SU-DHL-6 (cell line): ENCODE results near the gene NDUFA6.

Experiments
- H2AFZ ChIP-seq: fragments of 200-600 bp; sonication (generic); 2 replicates; pipeline ENCODE4 v1.6.1; 2014; ENCODE audit warnings: low read depth, mild to moderate bottlenecking, moderate library complexity, mixed read lengths, antibody characterized with exemption, low read length; ENCODE audit not compliant: severe bottlenecking
- H3F3A ChIP-seq: fragments of 200-600 bp; shearing (Covaris generic); 2 replicates; pipeline ENCODE4 v1.6.0; 2016; ENCODE audit warnings: antibody characterized with exemption, mild to moderate bottlenecking; ENCODE audit not compliant: insufficient read depth
- H3K27ac ChIP-seq: fragments of 200-600 bp; sonication (generic); 2 replicates; pipeline ENCODE4 v1.5.1; 2016; ENCODE audit warnings: low read depth, mild to moderate bottlenecking, low read length, moderate library complexity, mixed read lengths
- H3K27me3 ChIP-seq: fragments of 200-600 bp; sonication (generic), shearing (Covaris generic); 2 replicates; pipeline ENCODE4 v1.6.0; 2014; ENCODE audit warnings: mild to moderate bottlenecking, low read length
- H3K36me3 ChIP-seq: fragments of 200-600 bp; sonication (generic); 2 replicates; pipeline ENCODE4 v1.6.1; 2014; ENCODE audit warnings: mild to moderate bottlenecking, low read length, mixed read lengths
- H3K4me2 ChIP-seq: fragments of 300-600, 200-600 bp; shearing (Covaris generic), sonication (generic); 2 replicates; pipeline ENCODE4 v1.6.0; 2014; ENCODE audit warnings: low read length, low read depth, mild to moderate bottlenecking; ENCODE audit not compliant: poor library complexity, severe bottlenecking
- H3K4me3 ChIP-seq: fragments of 200-600 bp; sonication (generic); 2 replicates; pipeline ENCODE4 v1.5.1; 2014; ENCODE audit warnings: antibody characterized with exemption, low read length, mild to moderate bottlenecking, mixed read lengths; ENCODE audit not compliant: insufficient read depth, poor library complexity, severe bottlenecking
- H3K79me2 ChIP-seq: fragments of 200-600 bp; sonication (generic); 2 replicates; pipeline ENCODE4 v1.6.1; 2014; ENCODE audit warnings: mild to moderate bottlenecking, low read length, moderate library complexity; ENCODE audit not compliant: insufficient read depth
- H3K9ac ChIP-seq: fragments of 200-600 bp; sonication (generic); 2 replicates; pipeline ENCODE4 v1.7.0; 2014; ENCODE audit warnings: mild to moderate bottlenecking, low read length
- H3K9me2 ChIP-seq: fragments of 200-600 bp; sonication (generic); replicated peaks from 2 replicates; pipeline ENCODE4 v1.6.1; 2014; ENCODE audit warnings: low read length; ENCODE audit not compliant: insufficient read depth
- H3K9me3 ChIP-seq: fragments of 200-600 bp; sonication (generic); 2 replicates; pipeline ENCODE4 v1.6.1; 2014; ENCODE audit warnings: low read length, mixed read lengths; ENCODE audit not compliant: insufficient read depth
- H4K20me1 ChIP-seq: fragments of 200-600 bp; sonication (generic); 2 replicates; pipeline ENCODE4 v1.6.1; 2014; ENCODE audit warnings: low read depth, mild to moderate bottlenecking, antibody characterized with exemption, low read length, moderate library complexity, mixed read lengths
- CTCF ChIP-seq: fragments of 200-600 bp; sonication (generic); IDR thresholded peaks from one replicate; pipeline ENCODE4 v1.5.1; 2017; ENCODE audit warnings: antibody characterized with exemption, mild to moderate bottlenecking, low read length, moderate library complexity; ENCODE audit not compliant: insufficient read depth, poor library complexity, severe bottlenecking
- EZH2phosphoT487 ChIP-seq: fragments of 200-600 bp; sonication (generic), shearing (Covaris generic); conservative IDR thresholded peaks from 2 replicates; pipeline ENCODE4 v1.6.1; 2018; ENCODE audit warnings: mild to moderate bottlenecking, antibody characterized with exemption, low read length, moderate library complexity, mixed read lengths

Gene NDUFA6

GRCh38 chr22:42052765-42053164 is 37.8 kb downstream of the NDUFA6 start:
- Histone ChIP-seq H2AFZ (no peak overlapping the region), H3K9me3 (peaks cover 10% of the 10 kb centered on the region; the same call in 1 of the 2 replicates), H3K36me3 (peaks cover 7% of the 10 kb centered on the region), H3K27me3 (no peaks in the 10 kb centered on the region), H3K4me3 (no peak overlapping the region), H3F3A (no peaks in the 10 kb centered on the region), H3K79me2 (no peaks in the 10 kb centered on the region), H3K9ac (no peak overlapping the region), H3K27ac (no peak overlapping the region), H3K4me2 (no peak overlapping the region), H3K9me2 (no peaks in the 10 kb centered on the region), H4K20me1 (no peaks in the 10 kb centered on the region)
- no peak for TF ChIP-seq EZH2phosphoT487
- TF ChIP-seq CTCF = no peak

GRCh38 chr22:42050641-42051180 is 39.9 kb downstream of the NDUFA6 start:
- Histone ChIP-seq H3K27me3 (no peaks in the 10 kb centered on the region), H3K4me2 (no peak overlapping the region), H3K4me3 (no peak overlapping the region), H3K9ac (no peak overlapping the region), H4K20me1 (no peaks in the 10 kb centered on the region), H2AFZ (no peak overlapping the region), H3K79me2 (no peaks in the 10 kb centered on the region), H3F3A (no peaks in the 10 kb centered on the region), H3K9me3 (no peaks in the 10 kb centered on the region), H3K36me3 (no peaks in the 10 kb centered on the region), H3K9me2 (no peaks in the 10 kb centered on the region), H3K27ac (no peak overlapping the region)
- TF ChIP-seq CTCF = no peak
- no peak for TF ChIP-seq EZH2phosphoT487

GRCh38 chr22:42041784-42042183 is 48.8 kb downstream of the NDUFA6 start:
- peaks cover 2% of the 10 kb centered on the region; the same call in 1 of the 2 replicates for H3K27me3 ChIP-seq
- H4K20me1 ChIP-seq = no peaks in the 10 kb centered on the region
- no peak overlapping the region for H3K4me3 ChIP-seq
- H3K4me2 ChIP-seq = no peak overlapping the region
- no peaks in the 10 kb centered on the region for H3K9me2 ChIP-seq
- H3K36me3 ChIP-seq = peaks cover 5% of the 10 kb centered on the region
- peaks cover 12% of the 10 kb centered on the region; the same call in 1 of the 2 replicates for H3K9me3 ChIP-seq
- H3K27ac ChIP-seq = no peak overlapping the region
- H3K79me2 ChIP-seq = no peaks in the 10 kb centered on the region
- H3F3A ChIP-seq = no peaks in the 10 kb centered on the region
- no peak overlapping the region for H3K9ac ChIP-seq
- TF ChIP-seq CTCF (no peak), EZH2phosphoT487 (no peak)
- H2AFZ ChIP-seq = no peak overlapping the region
